DOHH2 (cell line): ENCODE results near the gene DEFB108B.
"Not testable (repeated sequence)": the region's sequence is repeated elsewhere in the genome, so short reads cannot be mapped to it uniquely, and the experiment has no call there.

ENCODE experiments used
- EZH2phosphoT487 ChIP-seq: fragments of 200-600 bp; sonication (generic); IDR thresholded peaks from 2 replicates; pipeline ENCODE4 v1.6.1; 2017; ENCODE audit warnings: borderline replicate concordance, mild to moderate bottlenecking, antibody characterized with exemption, low read length, moderate library complexity, mixed read lengths
- TF ChIP-seq, protein P1 (sequence below): fragments of 200-600 bp; sonication (generic); IDR thresholded peaks from one replicate; pipeline ENCODE4 v1.5.1; 2014; ENCODE audit warnings: antibody characterized with exemption, mild to moderate bottlenecking, low read depth, low read length; ENCODE audit not compliant: poor library complexity, severe bottlenecking

DNA sequence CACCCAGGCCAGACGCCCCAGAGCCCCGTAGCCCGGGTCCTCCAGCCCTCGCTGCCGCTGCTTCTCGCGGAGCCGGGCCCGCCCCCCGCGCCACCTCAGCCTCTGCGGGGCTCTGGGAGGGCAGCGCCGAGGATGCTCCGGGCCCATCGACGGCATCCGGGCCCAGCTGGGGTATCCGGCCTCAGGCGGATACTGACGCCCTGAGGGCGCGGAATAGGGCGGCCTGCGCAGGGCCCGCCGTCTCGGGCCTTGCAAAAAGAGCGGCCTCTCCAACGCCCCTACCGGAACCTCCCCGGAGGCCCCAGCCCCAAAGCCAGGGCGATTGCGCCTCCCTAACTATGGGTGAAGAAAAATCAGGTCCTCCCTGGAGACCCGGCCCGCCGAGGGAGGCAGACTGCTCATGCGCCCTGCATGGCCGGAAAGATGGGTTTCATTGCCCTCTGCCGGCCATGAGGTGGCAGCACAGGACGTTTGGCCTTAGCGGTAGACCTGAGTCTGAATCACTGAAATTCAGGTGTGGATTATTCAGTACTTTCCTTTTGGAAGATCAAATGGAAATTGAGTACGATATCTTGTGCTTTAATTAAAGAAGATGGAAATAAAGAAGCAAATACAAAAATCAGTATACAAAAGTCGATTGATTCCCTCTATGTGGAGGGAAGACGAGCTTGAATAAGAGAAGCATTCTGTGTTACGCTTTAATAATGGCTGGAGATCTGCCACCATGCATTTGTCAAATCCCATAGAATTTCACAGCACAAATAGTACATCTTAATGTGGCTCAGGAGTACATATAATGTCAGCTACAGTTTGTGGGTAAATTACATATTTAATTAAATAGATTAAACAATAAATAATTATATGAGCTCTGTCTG, 19.3 kb upstream of the DEFB108B start:
- TF ChIP-seq, protein P1, sequence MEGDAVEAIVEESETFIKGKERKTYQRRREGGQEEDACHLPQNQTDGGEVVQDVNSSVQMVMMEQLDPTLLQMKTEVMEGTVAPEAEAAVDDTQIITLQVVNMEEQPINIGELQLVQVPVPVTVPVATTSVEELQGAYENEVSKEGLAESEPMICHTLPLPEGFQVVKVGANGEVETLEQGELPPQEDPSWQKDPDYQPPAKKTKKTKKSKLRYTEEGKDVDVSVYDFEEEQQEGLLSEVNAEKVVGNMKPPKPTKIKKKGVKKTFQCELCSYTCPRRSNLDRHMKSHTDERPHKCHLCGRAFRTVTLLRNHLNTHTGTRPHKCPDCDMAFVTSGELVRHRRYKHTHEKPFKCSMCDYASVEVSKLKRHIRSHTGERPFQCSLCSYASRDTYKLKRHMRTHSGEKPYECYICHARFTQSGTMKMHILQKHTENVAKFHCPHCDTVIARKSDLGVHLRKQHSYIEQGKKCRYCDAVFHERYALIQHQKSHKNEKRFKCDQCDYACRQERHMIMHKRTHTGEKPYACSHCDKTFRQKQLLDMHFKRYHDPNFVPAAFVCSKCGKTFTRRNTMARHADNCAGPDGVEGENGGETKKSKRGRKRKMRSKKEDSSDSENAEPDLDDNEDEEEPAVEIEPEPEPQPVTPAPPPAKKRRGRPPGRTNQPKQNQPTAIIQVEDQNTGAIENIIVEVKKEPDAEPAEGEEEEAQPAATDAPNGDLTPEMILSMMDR, result peak; percentile 65
- not testable (repeated sequence) for TF ChIP-seq EZH2phosphoT487
